Retinal pigment epithelial cell (primary cell): ENCODE data around the gene NANP.
"Not testable (repeated sequence)": the region's sequence is repeated elsewhere in the genome, so short reads cannot be mapped to it uniquely, and the experiment has no call there.

Experiments
- DNase-seq: peaks from one replicate; pipeline ENCODE4 v3.0.0-alpha.2; 2010; ENCODE audit warnings: low read depth
- H3K4me3 ChIP-seq: 2 replicates; pipeline ENCODE4 v1.5.1; 2011; ENCODE audit warnings: mild to moderate bottlenecking, low read length, control low read depth, moderate library complexity
- TF ChIP-seq, protein P1 (sequence below): conservative IDR thresholded peaks from 2 replicates; pipeline ENCODE4 v1.5.1; 2011; ENCODE audit warnings: low read depth, low read length, control low read depth, inconsistent platforms

The NANP gene

DNA sequence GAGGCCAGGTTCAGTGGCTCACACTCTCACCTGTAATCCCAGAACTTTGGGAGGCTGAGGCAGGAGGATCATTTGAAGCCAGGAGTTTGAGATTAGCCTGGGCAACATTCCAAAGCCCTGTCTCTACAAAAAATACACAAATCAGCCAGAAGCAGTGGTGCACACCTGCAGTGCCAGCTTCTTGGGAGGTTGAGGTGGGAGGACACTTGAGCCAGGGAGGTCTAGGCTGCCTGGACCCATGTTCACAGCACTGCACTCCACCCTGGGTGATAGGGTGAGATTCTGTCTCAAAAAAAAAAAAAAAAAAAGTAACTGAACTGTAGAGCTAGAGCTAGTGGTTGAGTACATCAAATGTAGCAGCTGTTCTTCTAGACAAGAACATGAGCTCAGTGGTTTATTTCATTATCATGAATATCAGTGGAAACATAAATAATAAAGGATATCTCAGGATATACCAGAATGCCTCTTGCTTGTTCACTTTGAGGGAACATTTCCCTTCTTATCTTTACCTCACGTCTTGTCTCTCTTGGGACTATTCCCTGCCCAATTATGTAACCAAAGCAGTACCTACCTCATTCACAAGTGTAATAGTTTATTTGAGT lies 17.6 kb downstream of the NANP start:
- TF ChIP-seq, protein P1, sequence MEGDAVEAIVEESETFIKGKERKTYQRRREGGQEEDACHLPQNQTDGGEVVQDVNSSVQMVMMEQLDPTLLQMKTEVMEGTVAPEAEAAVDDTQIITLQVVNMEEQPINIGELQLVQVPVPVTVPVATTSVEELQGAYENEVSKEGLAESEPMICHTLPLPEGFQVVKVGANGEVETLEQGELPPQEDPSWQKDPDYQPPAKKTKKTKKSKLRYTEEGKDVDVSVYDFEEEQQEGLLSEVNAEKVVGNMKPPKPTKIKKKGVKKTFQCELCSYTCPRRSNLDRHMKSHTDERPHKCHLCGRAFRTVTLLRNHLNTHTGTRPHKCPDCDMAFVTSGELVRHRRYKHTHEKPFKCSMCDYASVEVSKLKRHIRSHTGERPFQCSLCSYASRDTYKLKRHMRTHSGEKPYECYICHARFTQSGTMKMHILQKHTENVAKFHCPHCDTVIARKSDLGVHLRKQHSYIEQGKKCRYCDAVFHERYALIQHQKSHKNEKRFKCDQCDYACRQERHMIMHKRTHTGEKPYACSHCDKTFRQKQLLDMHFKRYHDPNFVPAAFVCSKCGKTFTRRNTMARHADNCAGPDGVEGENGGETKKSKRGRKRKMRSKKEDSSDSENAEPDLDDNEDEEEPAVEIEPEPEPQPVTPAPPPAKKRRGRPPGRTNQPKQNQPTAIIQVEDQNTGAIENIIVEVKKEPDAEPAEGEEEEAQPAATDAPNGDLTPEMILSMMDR, result no peak
- no peak overlapping the region for H3K4me3 ChIP-seq
- DNase-seq, result no peak

DNA sequence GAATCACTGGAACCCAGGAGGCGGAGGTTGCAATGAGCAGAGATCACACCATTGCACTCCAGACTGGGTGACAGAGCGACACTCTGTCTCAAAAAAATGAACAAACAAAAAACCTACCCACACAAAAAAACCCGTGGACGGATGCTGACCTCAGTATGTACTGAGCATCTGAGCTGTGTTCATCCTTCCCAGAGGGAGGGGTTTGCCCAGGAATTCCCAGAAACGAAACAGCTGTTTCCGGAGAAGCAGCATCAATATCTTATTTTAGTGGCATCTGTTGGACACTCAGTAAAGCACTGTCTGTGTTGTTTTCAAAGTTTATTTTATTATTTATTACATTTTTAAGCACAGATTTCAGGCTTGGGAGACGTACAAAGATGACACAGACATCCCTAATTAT lies 18.7 kb downstream of the NANP start:
- no peak overlapping the region for H3K4me3 ChIP-seq
- TF ChIP-seq, protein P1, result no peak
- DNase-seq, result no peak

DNA sequence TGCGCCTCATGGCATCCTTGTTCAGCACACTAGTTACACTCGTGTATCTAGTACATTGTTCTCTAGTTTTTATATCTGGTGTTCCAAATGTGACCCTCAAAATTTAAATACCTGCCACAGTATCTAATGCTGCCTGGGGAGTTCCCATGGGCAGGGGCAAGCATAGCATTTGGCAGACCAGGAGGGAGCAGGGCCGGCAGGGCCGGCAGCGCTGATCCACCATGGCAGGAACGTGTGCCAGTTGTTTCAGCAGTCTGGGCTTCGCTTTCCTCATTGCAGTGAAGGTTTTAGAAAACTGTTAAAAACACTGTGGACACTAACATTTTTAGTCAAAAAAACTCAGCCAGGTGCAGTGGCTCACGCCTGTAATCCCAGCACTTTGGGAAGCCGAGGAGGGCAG lies 19.2 kb downstream of the NANP start:
- TF ChIP-seq, protein P1, result no peak
- DNase-seq, result no peak

DNA sequence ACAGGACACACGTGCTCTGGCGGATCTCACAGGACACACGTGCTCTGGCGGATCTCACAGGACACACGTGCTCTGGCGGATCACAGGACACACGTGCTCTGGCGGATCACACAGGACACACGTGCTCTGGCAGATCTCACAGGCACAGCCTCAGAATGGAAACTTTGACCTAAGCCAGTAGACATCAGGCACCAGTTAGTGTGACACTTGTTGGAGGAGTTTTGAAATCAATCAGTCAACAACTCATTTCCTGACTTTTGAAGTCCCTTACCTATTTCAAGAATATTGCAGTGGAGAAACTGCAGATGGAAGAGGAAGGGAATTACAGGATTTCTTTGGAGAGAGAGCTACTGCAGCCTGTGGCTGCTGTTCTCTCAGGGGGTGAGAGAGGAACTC lies 20.9 kb downstream of the NANP start:
- DNase-seq, result not testable (repeated sequence)

More for the DNA sequence above, 19.2 kb downstream of the NANP start:
- H3K4me3 ChIP-seq, result no peak overlapping the region

DNA sequence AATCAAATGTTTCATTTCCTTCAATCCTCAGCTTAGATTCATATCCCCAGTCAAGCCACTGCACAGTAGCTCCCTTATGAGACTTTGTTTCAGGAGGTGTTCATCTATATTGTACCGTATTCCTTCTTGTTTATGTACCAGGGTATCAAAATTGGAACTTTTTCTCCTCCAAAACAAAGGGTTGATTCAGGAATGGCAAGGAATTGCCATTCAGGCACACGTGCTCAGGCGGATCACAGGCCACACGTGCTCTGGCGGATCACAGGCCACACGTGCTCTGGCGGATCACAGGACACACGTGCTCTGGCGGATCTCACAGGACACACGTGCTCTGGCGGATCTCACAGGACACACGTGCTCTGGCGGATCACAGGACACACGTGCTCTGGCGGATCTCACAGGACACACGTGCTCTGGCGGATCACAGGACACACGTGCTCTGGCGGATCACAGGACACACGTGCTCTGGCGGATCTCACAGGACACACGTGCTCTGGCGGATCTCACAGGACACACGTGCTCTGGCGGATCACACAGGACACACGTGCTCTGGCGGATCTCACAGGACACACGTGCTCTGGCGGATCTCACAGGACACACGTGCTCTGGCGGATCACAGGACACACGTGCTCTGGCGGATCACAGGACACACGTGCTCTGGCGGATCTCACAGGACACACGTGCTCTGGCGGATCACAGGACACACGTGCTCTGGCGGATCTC lies 21.5 kb downstream of the NANP start:
- not testable (repeated sequence) for H3K4me3 ChIP-seq, DNase-seq

More for the DNA sequence above, 20.9 kb downstream of the NANP start:
- not testable (repeated sequence) for H3K4me3 ChIP-seq

DNA sequence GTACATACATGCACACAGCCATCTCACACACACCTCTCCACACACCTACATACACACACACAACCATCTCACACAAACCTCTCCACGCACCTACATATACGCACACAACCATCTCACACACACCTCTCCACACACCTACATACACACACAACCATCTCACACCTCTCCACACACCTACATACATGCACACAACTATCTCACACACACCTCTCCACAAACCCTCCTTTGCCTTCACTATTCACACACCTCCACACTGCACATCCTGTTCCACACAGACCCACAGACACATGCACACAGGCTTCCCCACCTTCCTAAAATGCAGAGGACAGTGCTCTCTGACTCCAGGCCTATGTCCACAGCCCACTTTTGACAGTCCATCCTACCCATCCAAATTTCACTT lies 22.2 kb downstream of the NANP start:
- TF ChIP-seq, protein P1, result no peak
- no peak for DNase-seq

DNA sequence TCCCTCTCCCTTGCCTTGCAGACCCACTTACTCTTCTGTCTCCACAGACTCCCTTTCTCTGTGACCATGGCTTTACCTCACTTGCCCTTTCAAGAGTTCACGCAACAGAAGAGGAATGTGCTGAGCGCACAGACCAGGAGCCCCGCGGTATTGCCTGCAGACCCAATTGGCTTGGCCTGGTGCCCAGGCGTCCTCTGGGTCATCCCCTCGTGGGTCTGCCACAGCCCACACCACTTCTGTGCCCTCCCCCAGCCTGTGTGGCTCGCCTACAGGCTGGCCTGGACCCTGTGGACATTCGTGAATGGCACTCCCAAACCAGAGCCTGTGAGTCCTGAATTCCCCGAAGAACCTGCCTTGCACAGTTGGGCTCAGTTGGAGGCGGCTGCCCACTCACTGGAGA lies 23.2 kb downstream of the NANP start:
- H3K4me3 ChIP-seq, result no peak overlapping the region
- TF ChIP-seq, protein P1, result no peak
- no peak for DNase-seq

More for the DNA sequence above, 22.2 kb downstream of the NANP start:
- no peak overlapping the region for H3K4me3 ChIP-seq

DNA sequence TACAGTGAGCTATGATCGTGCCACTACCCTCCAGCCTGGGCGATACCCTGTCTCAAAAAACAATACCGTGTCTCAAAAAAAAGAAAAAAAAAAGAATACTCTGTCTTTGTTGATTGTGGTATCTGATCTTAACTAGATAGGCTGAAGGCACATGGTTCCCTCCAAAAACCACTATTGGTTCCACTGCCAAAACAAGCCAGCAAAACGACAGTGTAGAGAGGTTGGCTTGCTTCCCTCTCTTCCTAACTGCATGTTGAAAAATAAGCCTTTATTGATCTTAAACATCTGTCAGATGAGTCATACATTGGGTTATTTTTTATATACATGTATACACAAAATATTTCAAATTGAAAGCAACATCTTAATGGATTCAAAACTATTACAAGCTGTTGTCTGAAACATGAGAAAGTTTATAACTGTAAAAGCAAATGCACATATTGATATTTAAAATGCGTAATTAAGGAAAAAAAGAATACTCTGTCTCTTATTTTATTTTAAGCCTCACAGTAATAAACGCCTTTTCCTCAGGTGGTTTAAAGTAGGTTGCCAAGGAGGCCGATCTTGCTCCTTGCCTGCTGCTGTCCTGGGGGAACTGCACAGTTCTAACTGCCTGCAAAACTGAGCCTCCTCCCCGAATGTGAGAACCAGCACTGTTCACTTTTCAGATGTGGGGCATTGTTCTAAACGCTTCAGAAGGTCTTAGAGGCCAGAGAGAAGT lies 31.5 kb downstream of the NANP start:
- DNase-seq, result no peak
- TF ChIP-seq, protein P1, result no peak

DNA sequence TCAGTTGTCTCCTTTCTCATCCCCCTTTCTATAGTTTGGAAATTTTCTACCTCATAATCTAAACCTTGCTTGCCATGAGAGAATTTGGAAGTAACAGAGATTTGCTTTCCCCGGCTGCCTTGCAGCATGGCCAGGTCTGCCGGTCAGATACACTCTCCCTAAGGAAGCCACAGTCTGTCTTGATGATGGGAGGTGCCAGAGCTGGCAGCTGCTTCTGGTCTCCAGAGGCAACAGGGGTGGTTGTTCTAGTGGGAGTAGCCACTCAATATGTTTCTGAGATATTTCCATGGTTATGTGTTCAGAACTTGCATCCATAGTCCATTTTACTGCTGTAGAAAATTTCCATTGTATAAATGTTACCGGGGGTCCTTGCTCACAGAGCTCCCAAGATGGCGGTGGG lies 33.0 kb downstream of the NANP start:
- not testable (repeated sequence) for H3K4me3 ChIP-seq, DNase-seq

More for the DNA sequence above, 31.5 kb downstream of the NANP start:
- H3K4me3 ChIP-seq, result no peak overlapping the region
